Mesenchymal stem cell (in vitro differentiated cells and primary cell): Measurements from ENCODE around the gene FAM180A.

Source experiments
- DNase-seq: peaks from one replicate; pipeline ENCODE4 v3.0.0-alpha.2; 2013
- H2AFZ ChIP-seq: one replicate; pipeline ENCODE4 v1.6.1; 2013; ENCODE audit warnings: low read depth, mild to moderate bottlenecking, control low read depth, inconsistent platforms, low read length, moderate library complexity
- H2AK5ac ChIP-seq: 2 replicates; pipeline ENCODE4 v1.6.1; 2013; ENCODE audit warnings: low read length, moderate library complexity, mild to moderate bottlenecking, inconsistent platforms; ENCODE audit not compliant: severe bottlenecking
- H2BK120ac ChIP-seq: one replicate; pipeline ENCODE4 v1.6.1; 2013; ENCODE audit warnings: low read depth, mild to moderate bottlenecking, inconsistent platforms, low read length, moderate library complexity
- H2BK12ac ChIP-seq, 2 experiments: one replicate each; pipeline ENCODE4 v1.6.1; 2013; ENCODE audit warnings: inconsistent platforms in 2 of 2, low read length in 2 of 2, mild to moderate bottlenecking in 2 of 2, moderate library complexity in 2 of 2, control low read depth in 1 of 2
- H2BK15ac ChIP-seq: one replicate; pipeline ENCODE4 v1.6.1; 2013; ENCODE audit warnings: mild to moderate bottlenecking, low read depth, inconsistent platforms; ENCODE audit not compliant: poor library complexity, severe bottlenecking
- H2BK5ac ChIP-seq: 2 replicates; pipeline ENCODE4 v1.6.1; 2013; ENCODE audit warnings: low read depth, mild to moderate bottlenecking, low read length, control low read depth, inconsistent platforms; ENCODE audit not compliant: poor library complexity, severe bottlenecking
- H3K14ac ChIP-seq, 2 experiments: one replicate each; pipeline ENCODE4 v1.6.1; 2013; ENCODE audit warnings: inconsistent platforms in 2 of 2, low read length in 2 of 2, control low read depth in 1 of 2, mild to moderate bottlenecking in 1 of 2, moderate library complexity in 1 of 2
- H3K18ac ChIP-seq, 2 experiments: one replicate each; pipeline ENCODE4 v1.6.1; 2013; ENCODE audit warnings: inconsistent platforms in 2 of 2, low read length in 2 of 2, control low read depth in 1 of 2, low read depth in 1 of 2, mild to moderate bottlenecking in 1 of 2
- H3K23ac ChIP-seq, 2 experiments: one replicate each; pipeline ENCODE4 v1.6.1; 2013; ENCODE audit warnings: inconsistent platforms in 2 of 2, low read length in 2 of 2, mild to moderate bottlenecking in 2 of 2, moderate library complexity in 2 of 2, control low read depth in 1 of 2
- H3K27ac ChIP-seq: 2 replicates; pipeline ENCODE4 v1.5.1; 2013; ENCODE audit warnings: mild to moderate bottlenecking, moderate library complexity, low read length, control low read depth, inconsistent platforms; ENCODE audit not compliant: poor library complexity, severe bottlenecking
- H3K27me3 ChIP-seq, 2 experiments: 2 replicates each; pipeline versions ENCODE4 v1.6.1 to v1.7.0; 2013; ENCODE audit warnings: low read length in 2 of 2, mild to moderate bottlenecking in 2 of 2, moderate library complexity in 2 of 2, control low read depth in 1 of 2, inconsistent platforms in 1 of 2; ENCODE audit not compliant: control insufficient read depth in 1 of 2, insufficient read depth in 1 of 2
- H3K36me3 ChIP-seq, 2 experiments: 2 replicates each; pipeline versions ENCODE4 v1.6.1 to v1.7.0; 2013; ENCODE audit warnings: low read length in 2 of 2, control low read depth in 1 of 2, inconsistent platforms in 1 of 2, low read depth in 1 of 2, mild to moderate bottlenecking in 1 of 2; ENCODE audit not compliant: insufficient read depth in 2 of 2, control insufficient read depth in 1 of 2
- H3K4ac ChIP-seq, 2 experiments: one replicate each; pipeline ENCODE4 v1.6.1; 2013; ENCODE audit warnings: inconsistent platforms in 2 of 2, low read length in 2 of 2, mild to moderate bottlenecking in 2 of 2, moderate library complexity in 2 of 2, control low read depth in 1 of 2, low read depth in 1 of 2
- H3K4me1 ChIP-seq: 2 replicates; pipeline ENCODE4 v1.6.1; 2013; ENCODE audit warnings: low read depth, low read length, control low read depth; ENCODE audit not compliant: control insufficient read depth, insufficient read depth
- H3K4me2 ChIP-seq: 2 replicates; pipeline ENCODE4 v1.6.1; 2013; ENCODE audit warnings: low read length, mild to moderate bottlenecking, inconsistent platforms; ENCODE audit not compliant: poor library complexity, severe bottlenecking
- H3K4me3 ChIP-seq, 2 experiments: 2 replicates each; pipeline versions ENCODE4 v1.5.1 to v1.7.0; 2013; ENCODE audit warnings: low read length in 2 of 2, mild to moderate bottlenecking in 2 of 2, control low read depth in 1 of 2, low read depth in 1 of 2; ENCODE audit not compliant: insufficient read depth in 1 of 2
- H3K79me1 ChIP-seq: replicated peaks from 2 replicates; pipeline ENCODE4 v1.6.1; 2013; ENCODE audit warnings: mild to moderate bottlenecking, control low read depth, low read length, inconsistent platforms; ENCODE audit not compliant: poor library complexity, severe bottlenecking
- H3K9ac ChIP-seq: 2 replicates; pipeline ENCODE4 v1.7.0; 2013; ENCODE audit warnings: mild to moderate bottlenecking, low read length, moderate library complexity
- H3K9me3 ChIP-seq: 2 replicates; pipeline ENCODE4 v1.7.0; 2013; ENCODE audit warnings: mild to moderate bottlenecking, low read length; ENCODE audit not compliant: control insufficient read depth
- H4K8ac ChIP-seq: one replicate; pipeline ENCODE4 v1.6.1; 2013; ENCODE audit warnings: inconsistent platforms, mild to moderate bottlenecking, low read length, moderate library complexity
- H4K91ac ChIP-seq: one replicate; pipeline ENCODE4 v1.6.1; 2013; ENCODE audit warnings: mild to moderate bottlenecking, low read length, inconsistent platforms
- WGBS: methylation state at CpG from one replicate; pipeline ENCODE4 v1.1.7; 2013; ENCODE audit warnings: mixed read lengths; 5-methylcytosine and 5-hydroxymethylcytosine counted together

The FAM180A gene

DNA sequence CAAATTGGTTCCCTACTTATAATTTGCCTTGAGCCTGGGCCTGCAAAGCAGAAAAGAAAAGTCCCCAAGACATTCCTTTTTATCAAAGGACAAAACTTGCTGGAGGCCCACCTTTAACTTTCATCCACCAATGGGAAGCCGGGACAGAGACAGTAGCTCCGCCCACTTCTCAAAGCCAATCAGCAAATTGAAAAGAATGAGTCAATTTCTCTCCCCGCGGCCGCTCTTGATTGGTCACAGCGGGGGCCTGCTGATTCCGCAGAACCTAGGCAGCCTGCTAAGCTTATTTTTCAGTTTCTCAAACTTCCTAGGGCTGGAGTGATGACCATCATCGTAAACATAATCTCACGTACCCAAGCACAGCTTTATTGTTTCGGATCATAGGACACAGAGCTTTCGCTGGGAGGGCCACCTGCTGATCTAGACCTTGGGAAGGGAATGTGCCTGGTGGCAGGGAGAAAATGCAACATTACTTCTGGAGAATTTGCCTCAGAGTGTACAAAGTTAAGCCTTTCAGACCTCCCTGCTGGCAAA is 20.4 kb downstream of the FAM180A start, which contains the start of gene SLC13A4:
Gene SLC13A4, minus strand, starts transcription at position 51 of the 534 bp plus-strand sequence. CDS start 690 bp downstream, outside the sequence.
- 56% methylated on average over 11 of the region's 11 CpGs for WGBS
- no peak within 1 kb of the TSS for H3K14ac ChIP-seq
- H3K4me3 ChIP-seq, result no peak within 1 kb of the TSS
- H3K4me1 ChIP-seq, result peaks cover 2% of the 10 kb centered on the region
- no peak within 1 kb of the TSS for H3K9ac ChIP-seq
- H2BK15ac ChIP-seq, result no peak within 1 kb of the TSS
- no peak within 1 kb of the TSS for H2BK12ac ChIP-seq
- no peak within 1 kb of the TSS for H3K23ac ChIP-seq
- no peak within 1 kb of the TSS for H2AFZ ChIP-seq
- no peak within 1 kb of the TSS for H2BK120ac ChIP-seq
- H3K4ac ChIP-seq, result no peak within 1 kb of the TSS
- H3K9me3 ChIP-seq, result no peaks in the 10 kb centered on the region
- DNase-seq, result no peak
- H4K91ac ChIP-seq, result no peak within 1 kb of the TSS
- no peaks in the 10 kb centered on the region for H3K79me1 ChIP-seq
- peaks cover 0 to 84% of the 10 kb centered on the region in 2 experiments for H3K36me3 ChIP-seq
- no peak within 1 kb of the TSS for H2BK5ac ChIP-seq
- H3K27me3 ChIP-seq, result peaks cover 0 to 35% of the 10 kb centered on the region in 2 experiments
- H3K18ac ChIP-seq, result no peak within 1 kb of the TSS
- H4K8ac ChIP-seq, result no peak within 1 kb of the TSS
- H3K27ac ChIP-seq, result no peak within 1 kb of the TSS
- H3K4me2 ChIP-seq, result peak within 1 kb of the TSS; percentile 36
- no peak within 1 kb of the TSS for H2AK5ac ChIP-seq

DNA sequence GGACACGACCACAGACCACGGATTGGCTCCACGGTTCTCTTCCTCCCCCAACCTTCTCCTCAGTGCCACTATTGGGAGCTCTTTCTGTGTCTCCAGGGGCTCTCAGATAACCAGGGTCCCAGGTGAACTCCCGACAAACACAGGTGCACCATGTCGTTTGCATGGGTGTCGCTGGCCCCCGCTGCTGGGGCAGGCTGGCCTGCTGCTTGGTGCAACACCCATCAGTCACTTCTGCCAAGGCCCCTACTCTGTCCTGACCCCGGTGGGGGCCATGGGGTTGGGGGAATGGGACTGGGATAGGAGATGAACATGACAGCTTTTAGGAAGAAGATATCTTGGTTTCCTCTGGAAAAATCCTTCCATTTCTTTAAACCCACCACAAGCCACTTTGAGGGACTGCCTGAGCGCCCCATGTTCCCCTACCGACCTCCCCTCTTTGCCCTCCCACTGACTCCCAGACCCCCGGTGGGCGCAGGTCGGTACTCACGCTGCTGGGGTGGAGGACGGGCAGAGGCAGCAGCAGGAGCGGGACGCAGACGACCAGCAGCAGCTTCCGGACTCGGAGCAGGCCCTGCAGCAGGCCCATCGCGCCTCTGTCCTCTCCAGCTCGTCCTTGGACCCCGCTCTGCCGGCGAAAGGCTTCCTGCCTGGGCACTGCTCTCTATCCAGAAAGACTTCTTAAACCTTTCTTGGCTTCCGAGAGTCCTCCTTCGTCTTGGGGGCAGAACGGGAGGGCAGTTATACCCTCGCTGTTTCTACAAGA is 21.5 kb downstream of the FAM180A start:
- no peak overlapping the region for H2BK12ac ChIP-seq
- H3K27ac ChIP-seq, result no peak overlapping the region
- peaks cover 0 to 81% of the 10 kb centered on the region in 2 experiments for H3K36me3 ChIP-seq
- no peak overlapping the region for H3K4me2 ChIP-seq
- H2BK5ac ChIP-seq, result no peak overlapping the region
- H2AFZ ChIP-seq, result no peak overlapping the region
- peaks cover 0 to 44% of the 10 kb centered on the region in 2 experiments for H3K27me3 ChIP-seq
- H3K18ac ChIP-seq, result no peak overlapping the region
- no peak overlapping the region for H2BK120ac ChIP-seq
- no peak overlapping the region for H4K91ac ChIP-seq
- H3K14ac ChIP-seq, result no peak overlapping the region
- H3K9me3 ChIP-seq, result no peaks in the 10 kb centered on the region
- no peak overlapping the region for H3K9ac ChIP-seq
- H4K8ac ChIP-seq, result no peak overlapping the region
- H3K79me1 ChIP-seq, result no peaks in the 10 kb centered on the region
- H3K4me1 ChIP-seq, result peaks cover 2% of the 10 kb centered on the region
- 92% methylated on average over 29 of the region's 30 CpGs for WGBS
- H3K23ac ChIP-seq, result no peak overlapping the region
- H3K4me3 ChIP-seq, result no peak overlapping the region
- no peak overlapping the region for H3K4ac ChIP-seq
- no peak for DNase-seq
- H2BK15ac ChIP-seq, result no peak overlapping the region
- H2AK5ac ChIP-seq, result no peak overlapping the region

DNA sequence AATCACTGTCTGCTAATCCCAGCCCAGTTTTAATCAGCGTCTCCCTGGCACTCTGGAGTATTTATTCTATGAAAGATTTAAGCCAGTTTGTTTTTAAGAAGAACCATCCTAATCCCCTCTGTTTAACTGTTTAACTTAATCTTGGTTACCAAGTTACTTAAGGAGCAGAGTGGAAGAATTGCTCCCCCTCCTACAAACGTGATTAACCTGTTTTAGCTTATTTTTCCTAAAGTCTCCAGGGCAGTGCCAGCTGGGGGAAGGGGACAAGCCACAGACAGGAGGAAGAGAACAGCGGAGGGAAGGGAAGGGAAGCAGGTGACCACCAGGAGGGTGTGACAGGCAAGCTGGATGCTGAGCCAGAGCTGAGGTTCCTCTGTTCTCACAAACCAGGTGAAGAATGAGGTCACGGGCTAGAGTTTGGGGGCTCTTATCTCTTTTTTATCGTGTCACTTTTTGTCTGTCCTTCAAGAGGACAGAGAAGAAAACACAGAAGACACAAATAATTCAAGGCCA is 22.3 kb downstream of the FAM180A start:
- Histone ChIP-seq H2AFZ (no peak overlapping the region), H2BK15ac (no peak overlapping the region), H3K27ac (no peak overlapping the region), H2BK12ac (no peak overlapping the region), H3K4ac (no peak overlapping the region), H4K91ac (no peak overlapping the region), H3K79me1 (no peaks in the 10 kb centered on the region), H2BK5ac (no peak overlapping the region), H3K4me3 (no peak overlapping the region), H2AK5ac (no peak overlapping the region), H2BK120ac (no peak overlapping the region), H3K23ac (no peak overlapping the region), H4K8ac (no peak overlapping the region), H3K18ac (no peak overlapping the region), H3K4me1 (peaks cover 2% of the 10 kb centered on the region), H3K9ac (no peak overlapping the region), H3K14ac (no peak overlapping the region), H3K9me3 (no peaks in the 10 kb centered on the region), H3K4me2 (no peak overlapping the region), H3K36me3 (peaks cover 0 to 81% of the 10 kb centered on the region in 2 experiments), H3K27me3 (peaks cover 0 to 50% of the 10 kb centered on the region in 2 experiments)
- DNase-seq, result no peak
- WGBS, result 92% methylated on average over 4 of the region's 5 CpGs

DNA sequence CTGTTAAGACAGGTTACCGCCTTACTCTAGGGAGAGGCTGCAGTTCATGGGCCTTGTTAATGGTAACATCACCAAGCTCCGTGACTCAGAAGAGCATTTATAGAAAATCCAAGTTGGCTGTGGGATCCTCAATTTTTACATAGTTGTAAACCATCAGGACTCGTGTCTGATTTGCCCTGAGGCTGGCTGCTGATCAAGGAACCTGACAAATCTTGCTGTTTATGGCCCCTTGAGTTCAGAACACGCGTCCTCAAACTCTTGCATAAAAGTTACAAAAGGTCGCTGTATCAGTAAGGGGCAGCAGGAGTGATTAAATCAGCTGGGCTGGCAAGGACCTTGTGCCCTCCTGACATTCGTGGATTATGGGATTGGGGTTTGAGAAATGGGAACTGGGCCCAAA is 25.2 kb downstream of the FAM180A start:
- Histone ChIP-seq H3K36me3 (peaks cover 0 to 85% of the 10 kb centered on the region in 2 experiments), H3K4me2 (no peak overlapping the region), H3K4me3 (no peak overlapping the region), H3K4me1 (no peaks in the 10 kb centered on the region), H3K23ac (no peak overlapping the region), H2BK12ac (no peak overlapping the region), H3K9me3 (no peaks in the 10 kb centered on the region), H3K4ac (no peak overlapping the region), H4K8ac (no peak overlapping the region), H2AK5ac (no peak overlapping the region), H3K14ac (no peak overlapping the region), H3K9ac (no peak overlapping the region), H4K91ac (no peak overlapping the region), H2BK15ac (no peak overlapping the region), H3K27ac (no peak overlapping the region), H2BK5ac (no peak overlapping the region), H3K18ac (no peak overlapping the region), H2AFZ (no peak overlapping the region), H3K27me3 (peaks cover 0 to 68% of the 10 kb centered on the region in 2 experiments), H3K79me1 (no peaks in the 10 kb centered on the region), H2BK120ac (no peak overlapping the region)
- 89% methylated on average over 7 of the region's 7 CpGs for WGBS
- no peak for DNase-seq
